ENCODE data around the gene PTEN.

Gene PTEN

DNA sequence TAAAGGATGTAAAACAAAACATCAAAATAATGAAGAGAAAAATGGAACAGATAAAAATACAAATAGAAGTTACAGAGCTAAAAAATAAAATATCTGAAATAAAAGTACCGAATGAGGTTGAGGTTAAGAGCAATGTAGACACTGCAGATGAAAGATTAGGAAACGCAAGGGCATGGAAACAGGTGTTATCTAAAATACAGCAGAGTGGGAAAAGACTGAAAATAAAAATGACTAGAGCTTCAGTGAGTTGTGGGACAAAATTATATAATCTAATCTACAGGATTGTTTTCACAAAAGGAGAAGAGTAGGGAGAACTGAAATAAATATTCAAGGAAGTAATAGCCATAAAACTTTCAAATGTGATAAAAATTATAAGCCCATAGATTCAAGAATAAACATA lies 123.8 kb downstream of the PTEN start:
- no peak for DNase-seq

- no peak for DNase-seq
Observed at GRCh38 chr10:87991946-87992345, 128.5 kb downstream of the PTEN start.

- no peak for DNase-seq
Observed at GRCh38 chr10:88004451-88004850, 141.0 kb downstream of the PTEN start.

DNA sequence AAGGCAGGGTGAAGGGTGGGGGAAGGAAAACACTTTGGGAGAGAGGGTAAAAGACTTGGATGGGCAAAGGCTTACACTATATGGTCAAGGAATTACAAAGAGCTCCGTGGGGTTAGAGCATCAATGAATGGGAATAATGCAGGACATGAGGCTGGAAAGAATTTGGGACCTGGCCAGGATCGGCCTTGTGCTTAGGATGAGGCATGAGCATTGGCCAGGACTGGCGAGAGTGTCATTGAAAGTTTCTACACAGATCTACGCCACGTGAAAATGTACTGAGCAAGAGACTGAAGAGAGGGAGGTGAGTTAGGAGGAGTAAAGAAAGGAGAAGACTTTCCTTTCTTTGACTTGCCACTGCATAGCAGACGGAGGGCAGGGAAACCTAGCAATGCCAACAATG lies 142.8 kb downstream of the PTEN start:
- no peak for DNase-seq

DNA sequence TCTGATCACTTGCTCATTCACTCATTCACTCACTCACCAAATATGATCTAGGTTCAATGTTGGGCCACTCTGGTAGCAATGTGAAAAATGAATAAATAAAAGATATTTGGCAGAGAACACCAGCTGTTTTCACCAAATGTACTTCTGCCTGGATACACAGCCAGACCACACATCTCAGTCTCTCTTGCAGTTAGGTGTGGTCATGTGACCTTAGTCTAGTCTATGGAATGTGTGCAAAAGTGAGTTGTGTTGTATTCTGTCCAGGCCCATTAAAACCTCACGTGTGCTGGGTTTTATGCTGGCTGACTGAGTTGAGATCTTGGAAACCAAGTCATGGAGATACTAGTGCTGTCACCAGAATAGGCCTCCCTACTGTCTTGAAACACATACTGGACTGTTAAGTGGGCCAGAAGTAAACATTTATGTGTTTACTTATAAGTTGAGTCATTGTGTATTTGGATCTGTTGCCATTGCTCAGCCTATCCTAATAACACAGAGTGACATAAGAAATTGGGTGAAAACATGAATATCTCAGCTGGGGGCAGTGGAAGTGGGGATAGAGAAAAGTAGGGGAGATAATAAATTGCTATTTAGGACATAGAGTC lies 145.5 kb downstream of the PTEN start:
- DNase-seq = no peak

DNA sequence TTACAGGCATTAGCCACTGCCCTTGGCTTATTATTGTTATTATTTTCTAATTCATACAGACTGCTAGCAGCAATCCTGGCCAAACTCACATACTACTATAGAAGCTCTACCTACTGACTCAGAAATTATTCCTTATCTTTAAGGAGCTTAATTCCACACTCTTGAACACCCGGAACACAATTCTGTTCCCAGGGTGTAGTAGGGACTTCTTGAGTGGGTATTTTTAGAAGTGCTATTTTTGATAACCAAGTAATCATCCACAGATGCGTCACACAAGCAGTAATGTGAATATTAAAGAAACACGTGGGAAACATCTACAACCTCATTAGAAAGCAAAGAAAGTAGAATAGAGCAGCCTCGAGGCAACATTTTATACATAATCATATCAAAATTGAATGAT lies 149.2 kb downstream of the PTEN start:
- no peak for DNase-seq

- DNase-seq = no peak
Observed at GRCh38 chr10:88017781-88018180, 154.4 kb downstream of the PTEN start.

DNA sequence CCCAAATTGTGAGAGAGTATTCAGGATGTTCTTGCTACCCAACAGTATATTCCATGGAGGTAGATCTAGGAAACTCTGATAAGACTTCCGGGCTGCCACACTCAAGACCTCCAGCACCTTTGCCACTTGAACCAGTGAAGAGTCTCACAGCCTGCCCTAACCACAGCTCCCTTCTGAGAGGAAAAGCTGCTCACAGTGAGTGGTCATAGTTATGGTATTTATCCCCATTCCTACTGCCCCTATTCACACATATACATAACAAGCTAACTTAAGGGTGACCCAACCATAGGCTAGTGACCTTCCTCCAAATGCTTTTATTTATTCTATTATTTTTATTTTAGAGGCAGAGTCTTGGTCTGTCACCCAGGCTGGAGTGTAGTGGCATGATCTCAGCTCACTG lies 156.3 kb downstream of the PTEN start:
- no peak for DNase-seq

Data from activated T-cell treated with anti-CD3 and anti-CD28 coated beads, Interleukin-2, amount 50 U/mL, for 48 hours (primary cell).